Mucosa of stomach (tissue), 1 donor: ENCODE data around the gene SERTAD2.

Experiments
- H3K27me3 ChIP-seq: one replicate; pipeline ENCODE4 v1.7.0; 2013; ENCODE audit warnings: mild to moderate bottlenecking, low read length; ENCODE audit not compliant: control insufficient read depth, insufficient read depth
- H3K36me3 ChIP-seq: one replicate; pipeline ENCODE4 v1.7.0; 2013; ENCODE audit warnings: low read length; ENCODE audit not compliant: control insufficient read depth, insufficient read depth
- H3K4me1 ChIP-seq: one replicate; pipeline ENCODE4 v1.7.0; 2013; ENCODE audit warnings: mild to moderate bottlenecking, low read length; ENCODE audit not compliant: control insufficient read depth, insufficient read depth
- H3K4me3 ChIP-seq: one replicate; pipeline ENCODE4 v1.7.0; 2013; ENCODE audit warnings: low read length
- H3K9ac ChIP-seq: one replicate; pipeline ENCODE4 v1.7.0; 2013; ENCODE audit warnings: mild to moderate bottlenecking, low read length, moderate library complexity
- H3K9me3 ChIP-seq: one replicate; pipeline ENCODE4 v1.7.0; 2013; ENCODE audit warnings: mild to moderate bottlenecking, low read length, moderate library complexity; ENCODE audit not compliant: control insufficient read depth
- donor health status: Pancreatic carcinoma.

SERTAD2 gene

DNA sequence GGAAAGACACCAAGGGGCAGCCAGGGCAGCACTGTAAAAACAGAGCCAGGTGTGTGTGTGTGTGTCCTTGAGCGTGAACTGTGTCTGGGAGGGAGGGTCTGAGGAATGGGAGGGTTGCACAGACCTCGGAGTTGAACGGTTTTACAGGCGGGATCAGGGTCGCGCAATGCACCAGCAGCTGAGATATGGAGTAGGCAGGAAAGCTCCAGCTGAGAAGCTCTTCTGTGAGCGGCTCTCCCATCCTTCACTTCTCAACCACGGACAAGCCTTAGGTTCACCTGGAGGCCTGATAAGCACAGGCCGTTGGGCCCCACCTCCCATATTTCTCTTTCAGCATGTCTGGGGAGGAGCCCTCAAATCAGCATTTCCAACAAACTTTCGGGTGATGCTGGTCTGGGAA lies 12.1 kb downstream of the SERTAD2 start:
- Histone ChIP-seq H3K27me3 (no peaks in the 10 kb centered on the region), H3K36me3 (no peaks in the 10 kb centered on the region), H3K9me3 (no peaks in the 10 kb centered on the region), H3K4me3 (no peak overlapping the region), H3K4me1 (peaks cover 45% of the 10 kb centered on the region), H3K9ac (no peak overlapping the region)

DNA sequence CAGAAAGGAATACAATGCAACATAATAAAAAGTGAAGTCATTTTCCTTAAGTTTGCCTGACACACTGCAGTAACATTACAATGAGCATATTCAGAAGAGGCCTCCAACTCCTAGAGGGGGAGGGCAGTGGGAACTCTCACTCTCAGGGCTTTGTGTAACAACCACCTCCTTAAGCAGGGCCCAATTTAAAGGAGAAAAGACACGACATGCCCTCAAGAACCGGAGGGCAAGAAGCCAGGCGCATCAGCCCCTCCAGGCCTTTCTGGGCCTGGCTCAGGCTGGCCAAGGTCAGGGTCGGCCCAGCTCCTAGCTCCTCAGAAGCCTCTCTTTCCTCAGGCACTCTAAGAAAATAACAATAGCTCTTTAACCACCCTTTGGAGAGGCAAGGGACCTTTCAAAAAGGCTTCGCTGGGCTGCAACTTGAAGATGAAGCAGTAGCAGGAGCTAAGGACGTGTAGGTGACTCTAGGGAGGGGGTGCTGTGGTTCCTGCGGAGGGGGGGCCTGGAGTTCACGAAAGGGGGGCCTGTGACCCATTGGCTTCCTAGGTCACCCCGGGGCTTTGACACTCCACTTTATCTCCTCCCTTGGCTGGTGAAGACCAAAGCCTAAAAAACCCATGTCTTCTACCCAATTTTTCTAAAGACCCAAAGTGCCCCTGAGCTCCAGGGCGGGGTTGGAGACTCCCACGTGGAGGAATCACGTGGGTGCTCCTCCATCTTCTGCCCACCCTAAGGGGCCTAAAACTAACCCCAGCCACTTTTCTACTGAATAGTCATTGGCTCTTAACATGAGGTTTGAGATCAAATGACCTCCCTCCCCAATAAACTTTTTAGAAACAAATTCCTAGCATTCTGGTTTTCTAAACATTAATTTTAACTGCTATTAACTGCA lies 13.3 kb downstream of the SERTAD2 start:
- Histone ChIP-seq H3K9me3 (no peaks in the 10 kb centered on the region), H3K4me3 (no peak overlapping the region), H3K4me1 (peaks cover 34% of the 10 kb centered on the region), H3K36me3 (no peaks in the 10 kb centered on the region), H3K27me3 (no peaks in the 10 kb centered on the region), H3K9ac (no peak overlapping the region)

DNA sequence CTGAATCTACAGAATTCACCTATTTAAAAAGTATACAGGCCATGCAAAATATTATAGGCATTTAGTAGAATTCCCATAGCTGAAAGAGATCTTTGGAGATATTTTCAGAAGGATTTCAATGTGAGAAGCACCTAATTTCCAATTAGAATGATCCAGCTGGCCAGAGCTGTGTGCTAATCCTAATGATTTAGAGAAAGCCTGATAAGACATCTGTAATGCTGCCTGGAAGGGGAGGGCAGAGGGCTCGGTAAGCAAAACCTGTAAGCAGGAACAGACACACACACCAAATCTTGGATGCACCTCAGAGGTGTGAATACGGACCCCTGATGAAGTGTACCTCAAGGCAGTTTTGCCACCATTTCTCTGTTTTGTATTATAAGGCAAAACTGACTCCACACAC lies 14.0 kb downstream of the SERTAD2 start:
- no peaks in the 10 kb centered on the region for H3K36me3 ChIP-seq
- no peak overlapping the region for H3K4me3 ChIP-seq
- no peaks in the 10 kb centered on the region for H3K27me3 ChIP-seq
- no peak overlapping the region for H3K9ac ChIP-seq
- no peaks in the 10 kb centered on the region for H3K9me3 ChIP-seq
- peaks cover 27% of the 10 kb centered on the region for H3K4me1 ChIP-seq

- Histone ChIP-seq H3K4me3 (no peak overlapping the region), H3K27me3 (no peaks in the 10 kb centered on the region), H3K36me3 (no peaks in the 10 kb centered on the region), H3K9ac (no peak overlapping the region), H3K9me3 (no peaks in the 10 kb centered on the region), H3K4me1 (peaks cover 17% of the 10 kb centered on the region)
Observed at GRCh38 chr2:64638502-64639120, 15.1 kb downstream of the SERTAD2 start.

GRCh38 chr2:64637931-64638330 lies 15.8 kb downstream of the SERTAD2 start:
- Histone ChIP-seq H3K9me3 (no peaks in the 10 kb centered on the region), H3K4me1 (peaks cover 13% of the 10 kb centered on the region), H3K4me3 (no peak overlapping the region), H3K9ac (no peak overlapping the region), H3K36me3 (no peaks in the 10 kb centered on the region), H3K27me3 (no peaks in the 10 kb centered on the region)

- no peak overlapping the region for H3K4me3 ChIP-seq
- H3K4me1 ChIP-seq = peaks cover 11% of the 10 kb centered on the region
- H3K27me3 ChIP-seq = no peaks in the 10 kb centered on the region
- no peaks in the 10 kb centered on the region for H3K36me3 ChIP-seq
- H3K9ac ChIP-seq = no peak overlapping the region
- no peaks in the 10 kb centered on the region for H3K9me3 ChIP-seq
Observed at GRCh38 chr2:64637000-64637635, 16.6 kb downstream of the SERTAD2 start.

- no peak overlapping the region for H3K4me3 ChIP-seq
- no peaks in the 10 kb centered on the region for H3K27me3 ChIP-seq
- H3K9ac ChIP-seq = no peak overlapping the region
- peaks cover 5% of the 10 kb centered on the region for H3K4me1 ChIP-seq
- H3K9me3 ChIP-seq = no peaks in the 10 kb centered on the region
- no peaks in the 10 kb centered on the region for H3K36me3 ChIP-seq
Observed at GRCh38 chr2:64635976-64636911, 17.5 kb downstream of the SERTAD2 start.

DNA sequence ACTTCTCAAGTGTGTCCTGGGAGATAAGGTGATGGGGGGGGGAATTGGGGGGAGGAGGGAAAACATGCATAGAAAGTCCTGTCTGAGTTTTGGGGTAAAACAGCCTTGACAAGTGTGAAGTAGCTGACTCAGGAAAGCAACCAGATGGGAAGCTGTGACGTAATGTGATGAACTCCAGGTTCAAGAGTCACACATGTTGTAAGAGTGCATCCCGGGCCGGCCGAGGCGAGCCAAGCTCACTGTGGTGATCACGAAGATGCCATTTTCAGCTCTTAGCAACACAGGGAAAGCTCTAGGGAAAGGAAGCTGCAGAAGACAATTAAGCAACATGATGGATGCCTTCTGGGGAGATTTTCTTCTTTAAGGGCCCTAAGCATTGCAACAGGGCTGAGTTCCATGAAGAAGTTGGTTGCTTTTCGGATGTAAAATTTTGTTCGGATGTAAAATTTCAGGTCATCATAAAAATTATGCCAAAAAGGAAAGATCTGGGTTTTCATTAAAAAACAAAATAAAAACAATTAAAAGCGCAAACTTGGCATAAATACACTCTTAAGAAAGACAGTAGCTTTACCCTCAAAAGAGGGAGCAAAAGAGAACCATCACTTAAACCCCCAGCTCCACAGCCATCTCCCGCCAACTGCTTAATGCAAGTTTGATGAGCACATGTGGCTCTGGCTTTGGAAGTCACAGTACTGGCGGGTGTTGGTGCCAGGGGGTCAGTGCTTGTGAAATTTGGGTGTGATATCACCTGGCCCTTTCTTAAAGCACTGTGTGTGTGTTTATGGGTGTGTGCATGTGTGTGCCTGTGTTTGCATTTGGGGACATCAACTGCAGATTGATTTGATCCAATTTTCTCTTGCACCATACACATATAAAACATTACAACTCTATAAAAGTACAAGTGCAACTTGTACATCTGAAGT lies 19.1 kb downstream of the SERTAD2 start:
- no peaks in the 10 kb centered on the region for H3K36me3 ChIP-seq
- no peak overlapping the region for H3K4me3 ChIP-seq
- H3K4me1 ChIP-seq = peaks cover 2% of the 10 kb centered on the region
- H3K9ac ChIP-seq = no peak overlapping the region
- no peaks in the 10 kb centered on the region for H3K27me3 ChIP-seq
- no peaks in the 10 kb centered on the region for H3K9me3 ChIP-seq

DNA sequence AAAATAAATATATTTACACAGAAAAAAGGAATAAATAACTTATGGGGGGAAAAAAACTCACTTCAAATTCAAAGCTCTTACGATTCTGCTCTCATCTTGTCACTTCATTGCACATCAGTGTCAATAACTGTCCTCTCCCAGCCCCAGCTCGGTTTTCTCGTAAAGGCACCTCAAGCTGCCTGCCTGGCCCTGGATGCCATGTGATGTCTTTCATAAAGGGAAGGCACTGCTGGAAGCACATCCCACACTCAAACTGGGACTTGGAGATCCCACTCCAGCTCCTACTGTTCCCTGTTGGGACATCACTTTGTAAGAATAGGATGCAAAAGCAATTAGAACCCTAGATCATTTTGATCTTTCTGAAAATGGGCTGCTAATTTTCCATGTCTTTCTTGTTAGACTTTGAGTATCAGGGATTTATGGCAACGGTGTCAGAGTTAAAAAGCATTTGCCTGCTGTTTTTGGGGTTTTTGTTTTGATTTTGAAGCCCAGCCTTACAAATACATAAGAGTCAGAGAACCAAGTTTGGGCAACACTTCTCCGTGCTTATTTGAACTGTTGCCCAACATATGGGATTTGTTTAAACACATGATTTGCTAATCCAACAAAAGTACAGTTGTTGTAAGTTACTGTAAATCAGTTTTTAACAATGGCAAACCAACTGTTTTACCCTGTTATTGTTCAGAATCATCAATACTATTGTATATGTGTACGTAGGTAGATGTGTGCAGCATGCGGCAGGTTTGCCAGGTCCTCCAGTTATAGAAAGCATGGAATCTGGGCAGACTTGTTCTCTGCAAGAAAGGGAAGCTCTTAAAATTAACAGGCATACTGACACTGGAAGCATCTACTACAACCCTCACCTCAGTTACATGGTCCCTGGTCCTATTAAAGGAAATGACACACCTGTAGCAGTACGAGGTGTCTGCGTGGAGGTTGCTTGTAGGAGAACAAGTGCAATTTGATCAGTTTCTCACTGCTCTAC lies 20.6 kb downstream of the SERTAD2 start:
- Histone ChIP-seq H3K36me3 (no peaks in the 10 kb centered on the region), H3K9me3 (no peaks in the 10 kb centered on the region), H3K9ac (no peak overlapping the region), H3K4me3 (no peak overlapping the region), H3K27me3 (no peaks in the 10 kb centered on the region), H3K4me1 (no peaks in the 10 kb centered on the region)

- no peaks in the 10 kb centered on the region for H3K36me3 ChIP-seq
- no peak overlapping the region for H3K9ac ChIP-seq
- H3K27me3 ChIP-seq = no peaks in the 10 kb centered on the region
- no peak overlapping the region for H3K4me3 ChIP-seq
- H3K9me3 ChIP-seq = no peaks in the 10 kb centered on the region
- H3K4me1 ChIP-seq = no peaks in the 10 kb centered on the region
Observed at GRCh38 chr2:64631771-64632170, 21.9 kb downstream of the SERTAD2 start.
